GM19372 (cell line): ENCODE measurements around the gene VWA5B1.

Experiments used
- ATAC-seq: cut with Tn5 transposase; IDR thresholded peaks from one replicate; pipeline ENCODE4 v1.9.1; 2021; ENCODE audit warnings: mild to moderate bottlenecking, low read depth, moderate library complexity; ENCODE audit not compliant: unreplicated experiment

The VWA5B1 gene

GRCh38 chr1:20321573-20321972, 30.9 kb downstream of the VWA5B1 start:
- no peak for ATAC-seq

GRCh38 chr1:20322081-20322824, 31.6 kb downstream of the VWA5B1 start:
- ATAC-seq, result no peak

GRCh38 chr1:20322825-20323612, 32.3 kb downstream of the VWA5B1 start:
- no peak for ATAC-seq

- ATAC-seq, result no peak
Observed at GRCh38 chr1:20323613-20323920, 32.9 kb downstream of the VWA5B1 start.

- ATAC-seq, result no peak
Observed at GRCh38 chr1:20324704-20325406, 34.2 kb downstream of the VWA5B1 start.

GRCh38 chr1:20325407-20325843, 34.8 kb downstream of the VWA5B1 start:
- ATAC-seq, result no peak

- ATAC-seq, result no peak
Observed at GRCh38 chr1:20325844-20326420, 35.3 kb downstream of the VWA5B1 start.

GRCh38 chr1:20327467-20327866, 36.8 kb downstream of the VWA5B1 start:
- ATAC-seq, result no peak

- no peak for ATAC-seq
Observed at GRCh38 chr1:20328201-20328600, 37.5 kb downstream of the VWA5B1 start.

- ATAC-seq, result no peak
Observed at GRCh38 chr1:20329793-20330542, 39.3 kb downstream of the VWA5B1 start.

GRCh38 chr1:20334103-20334502, 43.4 kb downstream of the VWA5B1 start:
- ATAC-seq, result no peak

- ATAC-seq, result no peak
Observed at GRCh38 chr1:20336105-20336605, 45.5 kb downstream of the VWA5B1 start.

GRCh38 chr1:20337581-20337980, 46.9 kb downstream of the VWA5B1 start:
- ATAC-seq, result no peak

GRCh38 chr1:20339811-20340457, 49.3 kb downstream of the VWA5B1 start:
- no peak for ATAC-seq

GRCh38 chr1:20342294-20343148, 51.8 kb downstream of the VWA5B1 start:
- no peak for ATAC-seq

- ATAC-seq, result no peak
Observed at GRCh38 chr1:20343149-20343937, 52.7 kb downstream of the VWA5B1 start.

- no peak for ATAC-seq
Observed at GRCh38 chr1:20343938-20344302, 53.2 kb downstream of the VWA5B1 start.

GRCh38 chr1:20344738-20345137, 54.1 kb downstream of the VWA5B1 start:
- ATAC-seq, result no peak
